Renal pelvis (tissue), 4 donors: ENCODE data around the gene RPS6KA5. TPM values are rescaled to one million over a fixed set of nuclear protein-coding genes. Genes with fewer than 3 reads are reported as not detected.
"Not testable (repeated sequence)": the region's sequence is repeated elsewhere in the genome, so short reads cannot be mapped to it uniquely, and the experiment has no call there.

Experiments used
- DNase-seq: peaks from one replicate; pipeline ENCODE4 v3.0.0-alpha.2; 2013
- polyA plus RNA-seq, 3 donors: library from polyadenylated mRNA; unstranded; fragments of 120-200 nt; gene quantifications; one replicate each; pipeline ENCODE4 v1.2.1, GENCODE V29; 2013; ENCODE audit not compliant: insufficient read length in 3 of 3

RPS6KA5 gene
- polyA plus RNA-seq, 3 donors = 6.7 to 7.8 (median 7.7) TPM

- no peak for DNase-seq
These were observed 70.3 kb downstream of the RPS6KA5 start for GRCh38 chr14:90990141-90990540.

DNA sequence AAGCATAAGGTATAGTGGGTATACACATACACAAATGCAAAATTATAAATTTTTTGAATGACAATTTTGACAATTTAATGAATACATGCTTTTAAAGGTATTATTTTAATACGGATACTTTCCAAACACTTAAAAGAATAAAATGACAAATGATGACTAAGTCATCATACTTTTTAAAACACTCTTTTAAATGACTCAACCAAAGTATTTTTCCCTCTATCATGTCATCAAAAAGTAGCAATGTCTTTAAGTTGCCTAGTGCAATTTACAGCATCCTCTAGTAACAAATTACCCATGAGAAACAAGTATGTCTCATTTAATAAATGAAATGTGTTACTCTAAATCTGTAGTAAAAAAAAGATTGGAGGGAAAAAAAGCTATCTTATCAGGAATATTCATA is 73.3 kb downstream of the RPS6KA5 start:
- DNase-seq = no peak

DNA sequence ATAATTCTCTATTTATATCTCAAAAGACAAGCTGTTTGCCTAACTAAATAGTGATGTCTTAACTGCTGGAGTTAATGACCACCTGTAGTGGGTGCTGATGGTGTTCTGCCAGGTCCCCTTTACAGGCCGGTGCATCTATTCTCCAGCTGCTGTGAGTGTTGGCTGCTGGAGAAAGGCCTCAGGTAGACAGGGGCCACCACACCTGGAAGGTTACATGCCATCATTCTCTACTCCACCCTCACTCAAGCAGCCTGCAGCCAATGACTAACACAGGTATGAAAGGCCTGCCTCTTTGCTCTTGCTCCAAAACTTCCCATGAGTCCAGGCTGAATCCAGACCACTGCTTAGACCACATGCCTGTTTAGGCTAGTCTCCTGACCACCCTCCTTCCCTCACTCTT is 73.9 kb downstream of the RPS6KA5 start:
- DNase-seq = no peak

GRCh38 chr14:90985601-90986242 is 74.7 kb downstream of the RPS6KA5 start:
- DNase-seq = no peak

- DNase-seq = no peak
These were observed 76.9 kb downstream of the RPS6KA5 start for GRCh38 chr14:90983560-90983959.

- DNase-seq = no peak
These were observed 78.8 kb downstream of the RPS6KA5 start for GRCh38 chr14:90981636-90982035.

GRCh38 chr14:90980636-90981035 is 79.8 kb downstream of the RPS6KA5 start:
- not testable (repeated sequence) for DNase-seq

DNA sequence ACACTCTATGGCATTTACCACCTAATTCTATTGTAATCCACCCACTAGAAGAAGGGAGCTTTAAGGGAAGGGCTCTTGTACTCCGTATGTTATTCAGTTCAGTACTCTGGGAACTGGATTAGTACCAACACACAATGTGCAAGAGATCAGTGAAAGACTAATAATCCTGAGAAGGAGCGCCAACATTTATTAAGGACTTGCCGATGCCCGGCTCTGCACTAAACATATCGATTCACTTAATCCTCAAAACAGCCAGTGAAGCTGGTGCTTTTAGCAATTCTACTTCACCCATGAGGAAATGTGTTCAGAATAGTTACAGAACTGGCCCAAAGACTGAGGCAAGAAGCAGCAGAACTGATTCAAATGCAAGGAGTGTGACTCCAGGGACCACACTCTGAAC is 80.9 kb downstream of the RPS6KA5 start:
- DNase-seq = no peak

DNA sequence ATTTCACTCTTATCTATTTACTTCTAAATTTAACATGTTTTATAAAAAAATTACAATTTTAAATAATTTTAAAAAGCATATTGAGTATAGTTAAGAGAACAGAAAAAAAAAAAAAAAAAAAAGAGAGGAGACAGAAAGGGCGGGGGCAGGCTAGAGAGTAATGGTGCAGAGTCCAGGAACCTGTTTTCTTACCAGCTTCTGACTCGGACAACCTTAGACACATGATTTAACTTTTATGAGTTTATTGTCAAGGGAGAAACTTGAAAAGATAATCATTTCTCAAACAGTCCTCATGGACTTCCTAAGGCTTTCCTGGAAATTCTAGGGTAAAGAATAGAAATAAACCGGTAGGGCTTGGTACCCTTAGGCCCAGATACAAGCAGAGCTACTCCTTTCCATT is 84.3 kb downstream of the RPS6KA5 start:
- DNase-seq = no peak

DNA sequence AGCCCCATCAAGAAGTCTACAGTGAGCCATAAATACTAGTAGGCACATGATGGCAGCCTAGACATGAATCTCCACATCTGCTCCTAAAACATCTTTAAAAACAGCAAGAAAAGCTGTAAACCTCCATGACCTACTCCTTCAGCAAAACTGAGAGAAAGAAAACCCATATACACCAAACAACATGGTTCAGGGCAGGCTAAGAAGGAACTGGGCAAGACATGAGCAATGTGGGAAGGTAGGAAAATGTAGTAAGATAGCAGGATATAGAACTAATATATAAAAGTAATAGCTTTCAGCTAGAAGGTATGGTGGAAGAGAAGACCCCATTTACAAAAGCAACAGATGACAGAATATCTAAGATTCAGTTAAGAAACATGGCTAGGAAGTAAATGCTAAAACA is 88.8 kb downstream of the RPS6KA5 start:
- DNase-seq = no peak

DNA sequence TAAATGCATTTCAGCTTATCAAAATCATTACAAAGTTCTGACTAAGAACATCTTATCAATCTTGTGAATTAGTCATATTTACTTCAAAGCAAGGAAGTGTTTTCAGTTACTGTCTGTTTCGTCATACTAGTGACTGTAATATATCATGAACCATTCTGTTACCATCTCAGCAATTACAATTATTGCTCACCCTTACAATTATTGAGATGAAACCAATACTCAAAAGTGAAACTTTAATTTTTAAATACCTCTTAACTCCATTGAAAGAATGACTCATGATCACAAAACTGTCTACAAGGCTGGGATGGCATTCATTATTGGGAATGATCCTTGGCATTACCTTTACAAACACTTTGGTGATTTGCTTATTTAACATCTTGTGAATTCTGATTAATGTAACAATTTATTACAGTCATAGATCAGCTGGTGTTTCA is 90.3 kb downstream of the RPS6KA5 start:
- DNase-seq = no peak

- DNase-seq = no peak
These were observed 90.8 kb downstream of the RPS6KA5 start for GRCh38 chr14:90969531-90970166.

DNA sequence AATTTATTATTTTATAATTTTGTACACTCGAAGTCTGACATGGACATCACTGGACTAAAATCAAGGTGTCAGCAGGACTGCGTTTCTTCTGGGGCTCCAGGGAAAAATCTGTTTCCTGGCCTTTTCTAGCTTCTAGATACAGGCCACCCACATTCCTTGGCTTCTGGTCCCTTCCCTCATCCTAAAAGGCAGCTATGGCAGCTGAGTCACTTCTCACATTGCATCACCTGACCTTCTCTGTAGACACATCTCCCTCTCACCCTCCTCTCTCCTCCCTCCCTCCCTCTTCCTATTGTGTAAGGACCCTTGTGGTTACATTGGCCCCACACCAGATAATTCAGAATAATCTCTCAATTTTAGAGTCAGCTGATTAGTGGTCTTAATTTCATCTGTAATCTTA is 92.4 kb downstream of the RPS6KA5 start:
- no peak for DNase-seq

GRCh38 chr14:90966493-90966892 is 93.9 kb downstream of the RPS6KA5 start:
- DNase-seq = no peak

GRCh38 chr14:90965765-90966164 is 94.7 kb downstream of the RPS6KA5 start:
- no peak for DNase-seq

- no peak for DNase-seq
These were observed 97.1 kb downstream of the RPS6KA5 start for GRCh38 chr14:90963343-90963742.

DNA sequence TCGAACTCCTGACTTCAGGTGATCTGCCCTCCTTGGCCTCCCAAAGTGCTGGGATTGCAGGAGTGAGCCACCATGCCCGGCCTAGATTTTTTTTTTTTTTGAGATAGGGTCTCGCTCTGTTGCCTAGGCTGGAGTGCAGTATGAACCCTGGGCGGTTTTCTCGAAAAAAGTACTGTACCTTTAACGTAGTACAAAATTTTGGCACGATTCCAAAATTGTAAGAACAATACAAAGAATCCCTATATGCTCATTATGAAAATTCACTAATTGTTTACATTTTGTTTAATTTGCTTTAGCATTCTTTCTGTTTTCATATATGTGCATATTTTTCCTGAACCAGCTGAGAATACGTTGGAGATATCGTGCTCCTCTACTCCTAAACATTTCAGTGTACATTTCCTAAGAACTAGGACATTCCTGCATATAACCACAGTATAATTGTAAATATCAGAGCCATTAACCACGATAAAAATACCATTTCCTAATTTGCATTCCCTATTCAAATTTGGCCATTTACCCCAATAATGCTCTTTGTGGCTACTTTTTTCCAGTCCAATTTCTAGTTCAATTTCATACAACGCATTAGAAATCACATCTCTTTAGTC is 97.8 kb downstream of the RPS6KA5 start:
- DNase-seq = no peak

DNA sequence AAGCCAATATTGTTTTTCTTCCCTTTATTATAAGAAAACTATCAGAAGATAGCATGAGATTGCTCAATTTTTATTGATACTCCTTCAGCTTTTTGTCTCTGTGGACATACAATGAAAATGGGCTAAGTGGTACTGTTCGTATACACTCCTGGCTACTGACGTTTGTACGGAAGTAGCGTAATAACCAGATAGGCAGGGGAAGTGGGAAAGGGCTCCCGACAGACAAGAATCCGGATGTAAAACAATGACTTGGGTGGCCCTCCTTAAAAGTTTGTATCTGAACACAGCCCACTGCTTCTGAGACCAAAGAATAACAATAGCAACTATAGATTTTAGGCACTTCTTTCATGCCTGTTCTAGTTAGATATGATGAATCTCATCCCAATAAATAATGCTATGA is 99.6 kb downstream of the RPS6KA5 start:
- DNase-seq = no peak

DNA sequence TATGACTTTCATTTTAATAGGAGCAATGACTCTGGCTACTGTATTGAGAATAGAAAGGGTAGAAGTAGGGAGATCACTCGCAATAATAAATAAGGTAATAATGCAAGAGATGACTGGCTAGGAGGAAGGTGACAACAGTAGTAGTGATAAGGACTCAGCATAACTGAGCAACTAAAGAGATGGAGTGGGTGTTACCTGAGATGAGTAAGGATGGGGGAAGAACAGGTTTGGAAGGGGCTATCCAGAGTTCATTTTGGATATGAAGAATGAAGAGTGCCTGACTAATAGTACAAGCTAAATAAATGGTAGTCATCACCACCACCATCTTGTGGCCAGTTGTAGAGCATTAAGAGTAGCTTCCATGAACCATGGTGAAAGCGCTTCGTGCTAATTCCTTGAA is 101.1 kb downstream of the RPS6KA5 start:
- DNase-seq = no peak

DNA sequence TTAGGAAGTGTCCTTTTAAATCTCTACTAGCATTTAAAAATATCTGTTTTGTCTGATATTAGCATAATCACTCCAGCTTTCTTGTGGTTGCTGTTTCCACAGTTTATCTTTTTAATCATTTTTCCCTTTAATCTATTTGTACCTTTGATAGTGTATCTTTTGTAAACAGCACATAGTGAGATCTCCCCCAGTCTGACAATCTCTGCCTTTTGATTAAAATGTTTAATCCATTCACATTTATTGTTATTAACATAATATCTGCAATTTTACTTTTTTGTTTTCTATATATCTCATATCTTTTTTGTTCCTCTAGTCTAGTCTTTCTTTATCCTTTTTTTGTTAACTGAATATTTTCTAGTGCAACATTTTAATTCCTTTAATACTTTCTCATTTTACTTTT is 104.2 kb downstream of the RPS6KA5 start:
- DNase-seq = no peak

DNA sequence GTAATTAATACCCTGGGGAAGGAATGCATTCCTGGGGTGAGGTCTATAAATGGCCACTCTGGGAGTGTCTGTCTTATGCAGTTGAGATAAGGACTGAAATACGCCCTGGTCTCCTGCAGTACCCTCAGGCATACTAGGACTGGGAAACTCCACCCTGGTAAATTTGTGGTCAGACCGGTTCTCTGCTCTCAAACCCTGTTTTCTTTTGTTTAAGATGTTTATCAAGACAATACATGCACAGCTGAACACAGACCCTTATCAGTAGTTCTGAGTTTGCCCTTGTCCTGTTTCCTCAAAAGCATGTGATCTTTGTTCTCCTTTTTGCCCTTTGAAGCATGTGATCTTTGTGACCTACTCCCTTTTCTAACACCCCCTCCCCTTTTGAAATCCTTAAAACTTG is 106.8 kb downstream of the RPS6KA5 start:
- DNase-seq = not testable (repeated sequence)

- DNase-seq = no peak
These were observed 117.1 kb downstream of the RPS6KA5 start for GRCh38 chr14:90943367-90943766.

GRCh38 chr14:90942511-90942910 is 117.9 kb downstream of the RPS6KA5 start:
- DNase-seq = no peak

GRCh38 chr14:90941706-90942105 is 118.7 kb downstream of the RPS6KA5 start:
- no peak for DNase-seq
